IgD-negative memory B cell (primary cell): ENCODE results near the gene LMOD3. TPM values are rescaled to one million over a fixed set of nuclear protein-coding genes. Genes with fewer than 3 reads are reported as not detected.

ENCODE experiments used
- H3K27ac Mint-ChIP-seq, 3 donors: one replicate each; pipeline ENCODE4 v1.8.0; 2020 to 2022; ENCODE audit warnings: mild to moderate bottlenecking in 3 of 3, mixed read lengths in 3 of 3, moderate library complexity in 1 of 3
- H3K27me3 Mint-ChIP-seq: one replicate; pipeline ENCODE4 v1.8.0; 2021; ENCODE audit warnings: mixed read lengths
- H3K36me3 Mint-ChIP-seq: one replicate; pipeline ENCODE4 v1.8.0; 2020; ENCODE audit warnings: mild to moderate bottlenecking, mixed read lengths
- H3K4me1 Mint-ChIP-seq, 3 donors: one replicate each; pipeline ENCODE4 v1.8.0; 2020 to 2022; ENCODE audit warnings: mixed read lengths in 3 of 3, mild to moderate bottlenecking in 1 of 3
- H3K4me3 Mint-ChIP-seq, 4 donors: one replicate each; pipeline ENCODE4 v1.8.0; 2020 to 2022; ENCODE audit warnings: mild to moderate bottlenecking in 4 of 4, mixed read lengths in 4 of 4, moderate library complexity in 3 of 4
- H3K9me3 Mint-ChIP-seq, 3 donors: one replicate each; pipeline ENCODE4 v1.8.0; 2020 to 2021; ENCODE audit warnings: mixed read lengths in 3 of 3, mild to moderate bottlenecking in 1 of 3
- polyA plus RNA-seq: library from polyadenylated mRNA; unstranded; fragments of 300-500 nt; fragmentation: Illumina TruSeq; gene quantifications from one replicate; pipeline ENCODE4 v1.2.3, GENCODE V29; 2021

LMOD3 gene
- polyA plus RNA-seq, 1 donor from 2014 or later, result not detected

- peaks cover 0 to 2% (median 0%) of the 10 kb centered on the region in 3 donors for H3K9me3 Mint-ChIP-seq
- H3K36me3 Mint-ChIP-seq, result no peaks in the 10 kb centered on the region
- H3K4me1 Mint-ChIP-seq, result no peaks in the 10 kb centered on the region
- no peak overlapping the region for H3K4me3 Mint-ChIP-seq
- no peak overlapping the region for H3K27ac Mint-ChIP-seq
- peaks cover 9% of the 10 kb centered on the region for H3K27me3 Mint-ChIP-seq
Measured at GRCh38 chr3:69141313-69141712, 18.9 kb upstream of the LMOD3 start.

- no peaks in the 10 kb centered on the region for H3K4me1 Mint-ChIP-seq
- no peak overlapping the region for H3K27ac Mint-ChIP-seq
- H3K9me3 Mint-ChIP-seq, result peaks cover 0 to 4% (median 2%) of the 10 kb centered on the region in 3 donors
- no peaks in the 10 kb centered on the region for H3K36me3 Mint-ChIP-seq
- H3K27me3 Mint-ChIP-seq, result peaks cover 7% of the 10 kb centered on the region
- H3K4me3 Mint-ChIP-seq, result no peak overlapping the region
Measured at GRCh38 chr3:69137412-69137811, 15.0 kb upstream of the LMOD3 start.

GRCh38 chr3:69137005-69137404, 14.6 kb upstream of the LMOD3 start:
- Mint-ChIP-seq H3K36me3 (no peaks in the 10 kb centered on the region), H3K27me3 (peaks cover 7% of the 10 kb centered on the region), H3K27ac (no peak overlapping the region), H3K4me3 (no peak overlapping the region), H3K9me3 (peaks cover 0 to 4% (median 2%) of the 10 kb centered on the region in 3 donors), H3K4me1 (no peaks in the 10 kb centered on the region)

GRCh38 chr3:69130689-69131088, 8.3 kb upstream of the LMOD3 start:
- Mint-ChIP-seq H3K36me3 (peaks cover 2% of the 10 kb centered on the region), H3K27me3 (no peaks in the 10 kb centered on the region), H3K9me3 (peaks cover 0 to 4% (median 0%) of the 10 kb centered on the region in 3 donors), H3K4me1 (no peaks in the 10 kb centered on the region), H3K4me3 (no peak overlapping the region), H3K27ac (no peak overlapping the region)

- no peak overlapping the region for H3K27ac Mint-ChIP-seq
- H3K27me3 Mint-ChIP-seq, result no peaks in the 10 kb centered on the region
- peaks cover 2% of the 10 kb centered on the region for H3K36me3 Mint-ChIP-seq
- H3K4me1 Mint-ChIP-seq, result no peaks in the 10 kb centered on the region
- peaks cover 0 to 4% (median 0%) of the 10 kb centered on the region in 3 donors for H3K9me3 Mint-ChIP-seq
- no peak overlapping the region for H3K4me3 Mint-ChIP-seq
Measured at GRCh38 chr3:69129531-69129930, 7.1 kb upstream of the LMOD3 start.

GRCh38 chr3:69128509-69128908, 6.1 kb upstream of the LMOD3 start:
- no peaks in the 10 kb centered on the region for H3K27me3 Mint-ChIP-seq
- no peaks in the 10 kb centered on the region for H3K4me1 Mint-ChIP-seq
- no peak overlapping the region for H3K4me3 Mint-ChIP-seq
- H3K9me3 Mint-ChIP-seq, result peaks cover 0 to 4% (median 0%) of the 10 kb centered on the region in 3 donors
- peak overlapping the region in 1 of 3 donors; percentile 84 for H3K27ac Mint-ChIP-seq
- H3K36me3 Mint-ChIP-seq, result peaks cover 2% of the 10 kb centered on the region

GRCh38 chr3:69126999-69127398, 4.6 kb upstream of the LMOD3 start:
- no peaks in the 10 kb centered on the region for H3K9me3 Mint-ChIP-seq
- H3K4me3 Mint-ChIP-seq, result no peak overlapping the region
- H3K36me3 Mint-ChIP-seq, result peaks cover 2% of the 10 kb centered on the region
- H3K27ac Mint-ChIP-seq, result no peak overlapping the region
- H3K4me1 Mint-ChIP-seq, result no peaks in the 10 kb centered on the region
- no peaks in the 10 kb centered on the region for H3K27me3 Mint-ChIP-seq

GRCh38 chr3:69126216-69126615, 3.8 kb upstream of the LMOD3 start:
- Mint-ChIP-seq H3K27me3 (no peaks in the 10 kb centered on the region), H3K36me3 (peaks cover 2% of the 10 kb centered on the region), H3K27ac (no peak overlapping the region), H3K4me1 (no peaks in the 10 kb centered on the region), H3K4me3 (no peak overlapping the region), H3K9me3 (no peaks in the 10 kb centered on the region)

- H3K9me3 Mint-ChIP-seq, result no peaks in the 10 kb centered on the region
- no peak overlapping the region for H3K27ac Mint-ChIP-seq
Measured at GRCh38 chr3:69121950-69122349, 445 bp downstream of the LMOD3 start.

GRCh38 chr3:69121513-69121912, 882 bp downstream of the LMOD3 start:
- Mint-ChIP-seq H3K4me1 (peaks cover 0 to 5% (median 5%) of the 10 kb centered on the region in 3 donors), H3K4me3 (no peak overlapping the region), H3K27ac (no peak overlapping the region), H3K36me3 (no peaks in the 10 kb centered on the region), H3K9me3 (no peaks in the 10 kb centered on the region), H3K27me3 (no peaks in the 10 kb centered on the region)

More at GRCh38 chr3:69121950-69122349, 445 bp downstream of the LMOD3 start:
- peaks cover 0 to 5% (median 5%) of the 10 kb centered on the region in 3 donors for H3K4me1 Mint-ChIP-seq
- H3K36me3 Mint-ChIP-seq, result peaks cover under 1% of the 10 kb centered on the region
- H3K4me3 Mint-ChIP-seq, result no peak overlapping the region
- no peaks in the 10 kb centered on the region for H3K27me3 Mint-ChIP-seq

- H3K36me3 Mint-ChIP-seq, result no peaks in the 10 kb centered on the region
- no peak overlapping the region for H3K4me3 Mint-ChIP-seq
- H3K27me3 Mint-ChIP-seq, result no peaks in the 10 kb centered on the region
- H3K27ac Mint-ChIP-seq, result no peak overlapping the region
- H3K9me3 Mint-ChIP-seq, result no peaks in the 10 kb centered on the region
- H3K4me1 Mint-ChIP-seq, result peaks cover 0 to 5% (median 5%) of the 10 kb centered on the region in 3 donors
Measured at GRCh38 chr3:69120879-69121464, 1.4 kb downstream of the LMOD3 start.

GRCh38 chr3:69119681-69120080, 2.7 kb downstream of the LMOD3 start:
- Mint-ChIP-seq H3K36me3 (peaks cover 2% of the 10 kb centered on the region), H3K27me3 (no peaks in the 10 kb centered on the region), H3K9me3 (no peaks in the 10 kb centered on the region), H3K27ac (no peak overlapping the region), H3K4me3 (no peak overlapping the region), H3K4me1 (peaks cover 0 to 5% (median 5%) of the 10 kb centered on the region in 3 donors)

- Mint-ChIP-seq H3K27me3 (no peaks in the 10 kb centered on the region), H3K27ac (no peak overlapping the region), H3K4me3 (no peak overlapping the region), H3K9me3 (no peaks in the 10 kb centered on the region), H3K4me1 (peaks cover 0 to 5% (median 5%) of the 10 kb centered on the region in 3 donors), H3K36me3 (peaks cover 2% of the 10 kb centered on the region)
Measured at GRCh38 chr3:69119138-69119537, 3.3 kb downstream of the LMOD3 start.

- Mint-ChIP-seq H3K27me3 (no peaks in the 10 kb centered on the region), H3K4me1 (peaks cover 0 to 6% (median 5%) of the 10 kb centered on the region in 3 donors), H3K36me3 (peaks cover 3% of the 10 kb centered on the region), H3K9me3 (no peaks in the 10 kb centered on the region), H3K27ac (no peak overlapping the region), H3K4me3 (no peak overlapping the region)
Measured at GRCh38 chr3:69118555-69118954, 3.8 kb downstream of the LMOD3 start.

GRCh38 chr3:69116897-69117296, 5.5 kb downstream of the LMOD3 start:
- no peaks in the 10 kb centered on the region for H3K27me3 Mint-ChIP-seq

GRCh38 chr3:69116162-69116561, 6.2 kb downstream of the LMOD3 start:
- H3K9me3 Mint-ChIP-seq, result no peaks in the 10 kb centered on the region
- H3K27me3 Mint-ChIP-seq, result no peaks in the 10 kb centered on the region
- H3K27ac Mint-ChIP-seq, result no peak overlapping the region
- H3K4me1 Mint-ChIP-seq, result peaks cover under 1 to 7% (median 5%) of the 10 kb centered on the region in 3 donors
- peaks cover 4% of the 10 kb centered on the region for H3K36me3 Mint-ChIP-seq
- H3K4me3 Mint-ChIP-seq, result no peak overlapping the region

More at GRCh38 chr3:69116897-69117296, 5.5 kb downstream of the LMOD3 start:
- peaks cover 4% of the 10 kb centered on the region for H3K36me3 Mint-ChIP-seq
- no peak overlapping the region for H3K27ac Mint-ChIP-seq
- no peaks in the 10 kb centered on the region for H3K9me3 Mint-ChIP-seq
- peaks cover 0 to 7% (median 5%) of the 10 kb centered on the region in 3 donors for H3K4me1 Mint-ChIP-seq
- no peak overlapping the region for H3K4me3 Mint-ChIP-seq
